Muscle of back (tissue), 11 donors: ENCODE data around the gene CAMTA1. TPM values are rescaled to one million over a fixed set of nuclear protein-coding genes. Genes with fewer than 3 reads are reported as not detected.

Experiments used
- DNase-seq, 3 donors: peaks; one replicate each; pipeline versions ENCODE4 v3.0.0 to v3.0.0-alpha.2; 2013
- polyA plus RNA-seq, 10 donors: library from polyadenylated mRNA; unstranded; fragments of 120-200 nt; gene quantifications; one replicate each; pipeline ENCODE4 v1.2.1, GENCODE V29; 2013; ENCODE audit not compliant: insufficient read length in 10 of 10

CAMTA1 gene
- polyA plus RNA-seq, 10 donors = 36.4 to 49.7 (median 44.0) TPM

- DNase-seq = no peak
Measured at GRCh38 chr1:7564137-7564536, 778.9 kb downstream of the CAMTA1 start.

- no peak for DNase-seq
Measured at GRCh38 chr1:7565099-7565750, 780.0 kb downstream of the CAMTA1 start.

- DNase-seq = no peak
Measured at GRCh38 chr1:7566417-7567375, 781.4 kb downstream of the CAMTA1 start.

- no peak for DNase-seq
Measured at GRCh38 chr1:7567376-7567775, 782.1 kb downstream of the CAMTA1 start.

GRCh38 chr1:7568053-7568452 is 782.8 kb downstream of the CAMTA1 start:
- DNase-seq = no peak

GRCh38 chr1:7568901-7569524 is 783.8 kb downstream of the CAMTA1 start:
- no peak for DNase-seq

- DNase-seq = no peak
Measured at GRCh38 chr1:7570311-7570710, 785.1 kb downstream of the CAMTA1 start.

- no peak for DNase-seq
Measured at GRCh38 chr1:7572654-7573152, 787.4 kb downstream of the CAMTA1 start.

GRCh38 chr1:7573481-7573880 is 788.2 kb downstream of the CAMTA1 start:
- no peak for DNase-seq

GRCh38 chr1:7574121-7575040 is 789.1 kb downstream of the CAMTA1 start:
- DNase-seq = peak in 2 of 3 donors; percentile 35 to 41

GRCh38 chr1:7575041-7575400 is 789.8 kb downstream of the CAMTA1 start:
- no peak for DNase-seq

- no peak for DNase-seq
Measured at GRCh38 chr1:7576946-7577657, 791.8 kb downstream of the CAMTA1 start.

- DNase-seq = no peak
Measured at GRCh38 chr1:7578206-7578605, 793.0 kb downstream of the CAMTA1 start.

- DNase-seq = no peak
Measured at GRCh38 chr1:7579016-7579415, 793.8 kb downstream of the CAMTA1 start.

- no peak for DNase-seq
Measured at GRCh38 chr1:7579831-7580804, 794.9 kb downstream of the CAMTA1 start.

GRCh38 chr1:7580923-7581753 is 795.9 kb downstream of the CAMTA1 start:
- peak in 2 of 3 donors; percentile 12 to 73 for DNase-seq

GRCh38 chr1:7581754-7582459 is 796.7 kb downstream of the CAMTA1 start:
- peak; percentile 26 to 79 (median 52) for DNase-seq
